ENCODE data around the gene CIDEB.

CIDEB gene

DNA sequence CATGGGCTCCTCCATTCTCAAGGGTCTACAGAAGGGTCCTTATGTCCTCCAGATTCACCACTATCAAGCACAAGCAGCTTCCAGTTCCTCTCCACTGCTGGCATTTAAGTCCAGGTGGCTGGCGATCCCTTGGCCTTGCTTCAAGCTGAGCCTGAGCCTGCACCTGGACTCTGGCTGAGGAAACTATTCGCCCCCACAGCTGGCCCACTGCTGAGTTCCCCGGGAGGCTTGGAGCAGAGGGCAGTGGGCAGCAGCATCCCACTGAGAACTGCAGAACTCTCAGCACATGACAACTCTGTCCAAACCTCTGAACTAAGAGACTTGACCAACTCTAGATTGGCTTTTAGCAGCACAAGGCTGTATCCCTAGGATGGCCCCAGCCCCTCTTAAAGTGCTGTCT lies 25.0 kb downstream of the CIDEB start:
- no peak for DNase-seq (ENCODE audit: low spot score)
- TF ChIP-seq, protein P1, sequence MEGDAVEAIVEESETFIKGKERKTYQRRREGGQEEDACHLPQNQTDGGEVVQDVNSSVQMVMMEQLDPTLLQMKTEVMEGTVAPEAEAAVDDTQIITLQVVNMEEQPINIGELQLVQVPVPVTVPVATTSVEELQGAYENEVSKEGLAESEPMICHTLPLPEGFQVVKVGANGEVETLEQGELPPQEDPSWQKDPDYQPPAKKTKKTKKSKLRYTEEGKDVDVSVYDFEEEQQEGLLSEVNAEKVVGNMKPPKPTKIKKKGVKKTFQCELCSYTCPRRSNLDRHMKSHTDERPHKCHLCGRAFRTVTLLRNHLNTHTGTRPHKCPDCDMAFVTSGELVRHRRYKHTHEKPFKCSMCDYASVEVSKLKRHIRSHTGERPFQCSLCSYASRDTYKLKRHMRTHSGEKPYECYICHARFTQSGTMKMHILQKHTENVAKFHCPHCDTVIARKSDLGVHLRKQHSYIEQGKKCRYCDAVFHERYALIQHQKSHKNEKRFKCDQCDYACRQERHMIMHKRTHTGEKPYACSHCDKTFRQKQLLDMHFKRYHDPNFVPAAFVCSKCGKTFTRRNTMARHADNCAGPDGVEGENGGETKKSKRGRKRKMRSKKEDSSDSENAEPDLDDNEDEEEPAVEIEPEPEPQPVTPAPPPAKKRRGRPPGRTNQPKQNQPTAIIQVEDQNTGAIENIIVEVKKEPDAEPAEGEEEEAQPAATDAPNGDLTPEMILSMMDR (IDR thresholded peaks at IDR 0.05; ENCODE audit: extremely low read depth, missing control alignments) = no peak

DNA sequence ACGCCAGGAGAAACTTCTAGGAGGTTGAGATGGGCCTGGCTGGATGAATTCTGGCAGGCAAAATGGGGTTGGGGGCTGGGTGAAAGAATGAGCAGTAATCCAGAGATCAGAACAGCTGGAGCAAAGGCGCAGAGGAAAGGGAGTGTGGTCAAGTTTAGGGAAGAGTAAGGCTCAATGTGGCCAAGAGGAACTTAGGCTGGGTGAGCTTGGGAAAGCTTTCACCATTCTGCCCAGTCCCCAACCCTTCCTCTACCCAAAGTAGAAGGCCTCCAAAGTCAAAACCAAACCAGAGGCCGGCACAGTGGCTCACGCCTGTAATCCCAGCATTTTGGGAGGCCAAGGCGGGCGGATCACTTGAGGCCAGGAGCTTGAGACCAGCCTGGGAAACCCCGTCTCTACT lies 26.1 kb downstream of the CIDEB start:
- TF ChIP-seq, protein P1 (IDR thresholded peaks at IDR 0.05; ENCODE audit: extremely low read depth, missing control alignments) = no peak

DNA sequence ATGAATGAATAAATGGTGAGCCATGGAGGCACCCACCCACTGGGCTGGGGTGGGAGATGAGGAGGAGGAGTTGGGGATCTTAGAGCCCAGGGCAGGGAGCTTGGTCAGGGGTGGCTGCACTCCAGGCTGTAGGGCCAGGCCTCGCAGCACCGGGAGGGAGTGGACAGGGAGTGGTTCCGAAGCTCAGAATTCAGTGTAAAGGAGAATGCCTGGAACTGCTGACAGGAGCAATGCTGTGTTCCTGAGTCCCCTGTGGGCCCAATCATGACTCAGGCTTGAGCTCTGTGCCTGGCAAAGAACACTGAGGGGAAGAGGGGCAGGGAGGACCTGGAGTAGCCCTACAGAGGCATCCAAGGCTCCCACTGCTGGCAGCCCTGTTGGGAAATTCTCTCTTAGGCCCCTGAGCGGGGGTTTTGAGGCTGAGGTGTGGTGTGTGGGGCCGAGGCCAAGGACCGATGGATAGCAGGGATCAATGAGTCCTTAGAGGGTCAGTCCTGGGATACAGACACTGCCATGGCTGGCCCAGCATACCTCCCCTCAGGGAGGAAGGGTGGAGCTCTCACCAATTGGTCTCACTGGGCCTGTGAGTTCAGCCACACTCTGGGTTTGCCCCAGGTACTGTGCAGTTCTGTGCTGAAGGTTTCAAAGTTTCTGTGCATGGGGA lies 26.8 kb downstream of the CIDEB start:
- no peak for DNase-seq (ENCODE audit: low spot score)
- TF ChIP-seq, protein P1 (IDR thresholded peaks at IDR 0.05; ENCODE audit: extremely low read depth, missing control alignments) = no peak

More for the DNA sequence above, 26.1 kb downstream of the CIDEB start:
- no peak for DNase-seq (ENCODE audit: low spot score)

DNA sequence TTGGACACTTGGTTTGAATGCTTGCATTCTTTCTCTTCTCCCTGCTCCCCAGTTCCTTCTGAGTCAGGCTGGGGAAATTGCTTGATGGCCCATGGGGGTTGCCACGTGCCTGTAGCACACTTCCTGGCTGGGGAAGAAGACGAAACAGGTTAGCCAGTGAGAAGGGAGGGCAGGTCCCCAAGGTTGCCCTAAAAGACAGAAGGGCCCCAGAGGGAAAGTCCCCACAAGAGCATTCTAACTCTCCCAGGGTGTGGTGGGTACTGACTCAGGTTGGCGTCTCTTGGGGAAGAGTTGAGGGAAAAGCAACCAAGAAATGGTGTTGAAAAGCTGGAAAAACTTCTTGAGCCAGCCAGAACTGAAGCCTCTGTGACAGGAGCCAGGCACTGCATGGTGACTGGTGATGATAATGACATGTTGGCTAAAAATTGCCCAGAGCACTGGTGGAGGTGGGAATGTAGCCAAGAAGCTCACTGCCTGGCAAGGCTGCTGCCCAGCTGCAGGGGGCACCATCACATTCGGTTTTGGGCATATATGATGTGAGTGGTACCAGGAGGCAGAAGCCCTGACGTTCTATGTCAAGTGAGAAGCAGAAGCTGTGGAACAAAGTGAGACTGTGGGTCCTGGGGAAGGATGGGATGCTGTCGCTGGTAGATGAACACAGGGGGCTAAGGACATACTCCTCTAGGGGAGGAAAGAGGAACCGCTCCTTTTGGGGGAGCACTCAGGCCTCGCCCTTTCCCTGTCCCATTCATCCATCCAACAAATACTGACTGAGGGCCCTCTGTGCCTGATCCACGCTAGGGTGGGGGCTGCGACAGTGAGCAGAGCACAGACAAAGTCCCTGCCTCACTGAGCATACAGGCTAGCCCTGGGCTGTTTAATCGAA lies 28.2 kb downstream of the CIDEB start:
- TF ChIP-seq, protein P1 (IDR thresholded peaks at IDR 0.05; ENCODE audit: extremely low read depth, missing control alignments) = peak; percentile 8
- DNase-seq (ENCODE audit: low spot score) = peak; percentile 35

DNA sequence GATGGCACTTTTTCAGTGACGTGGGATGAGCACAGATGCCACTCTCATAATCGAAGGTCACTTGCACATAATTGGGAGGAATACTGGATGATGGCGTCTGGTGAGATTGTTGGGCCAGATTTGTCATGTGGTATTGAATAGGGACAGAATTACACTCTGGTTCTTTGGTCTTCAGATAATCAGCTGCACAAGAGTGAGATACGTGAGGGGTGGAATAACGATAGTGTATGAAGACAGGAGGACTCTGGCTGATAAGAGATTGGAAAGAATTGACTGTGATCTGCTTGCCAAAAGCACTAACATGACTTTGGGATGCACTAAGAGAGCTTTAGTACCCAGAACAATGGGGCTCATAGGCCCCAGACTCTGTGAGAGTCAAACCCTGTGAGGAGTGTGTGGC lies 29.4 kb downstream of the CIDEB start:
- DNase-seq (ENCODE audit: low spot score) = no peak
- TF ChIP-seq, protein P1 (IDR thresholded peaks at IDR 0.05; ENCODE audit: extremely low read depth, missing control alignments) = no peak

DNA sequence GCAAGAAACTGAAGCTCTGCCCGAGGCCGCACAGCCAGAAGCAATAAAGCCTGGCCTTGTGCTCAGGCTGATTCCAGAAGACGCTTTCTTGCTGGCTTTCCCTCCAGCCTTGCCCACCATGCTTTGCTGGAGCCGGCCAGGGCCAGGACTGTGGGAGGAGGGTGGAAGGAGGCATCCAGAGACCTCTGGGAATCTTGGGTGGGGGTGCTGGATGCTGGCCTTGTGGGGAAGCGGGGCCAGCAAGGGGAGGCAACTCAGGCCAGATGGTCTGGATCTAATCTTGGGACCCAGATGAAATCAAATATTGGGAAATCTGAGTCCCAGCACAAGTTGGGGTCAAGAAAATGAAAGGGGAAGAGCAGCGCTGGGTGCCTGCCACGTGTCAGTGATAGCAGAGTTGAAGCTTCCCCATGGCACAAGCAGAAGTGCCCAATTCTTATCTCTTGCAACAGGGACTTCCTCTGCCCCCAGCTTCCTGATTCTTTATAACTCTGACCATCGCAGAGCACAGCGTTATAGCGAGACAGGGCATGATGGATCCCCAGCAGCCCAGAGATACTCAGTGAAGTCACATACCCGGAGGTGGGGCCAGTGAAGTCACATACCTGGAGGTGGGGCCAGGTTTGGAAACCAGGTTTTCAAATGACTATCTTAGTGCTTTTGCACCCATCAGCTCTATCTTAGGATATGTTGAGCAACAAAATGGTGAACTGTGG lies 30.0 kb downstream of the CIDEB start:
- no peak for DNase-seq (ENCODE audit: low spot score)

More for the DNA sequence above, 30.0 kb downstream of the CIDEB start:
- TF ChIP-seq, protein P1 (IDR thresholded peaks at IDR 0.05; ENCODE audit: extremely low read depth, missing control alignments) = no peak
